Mesenteric fat pad (tissue), 1 donor: Measurements from ENCODE around the gene MYO18A. TPM values are rescaled to one million over a fixed set of nuclear protein-coding genes. Genes with fewer than 3 reads are reported as not detected.

Source experiments
- DNase-seq: peaks from one replicate; pipeline ENCODE4 v3.0.0-alpha.2; 2020; ENCODE audit warnings: low spot score
- total RNA-seq: library from RNA; stranded (reverse); fragmentation: NEBNext Ultra II Directional; extraction: Animal tissue kit (Norgen Biotek cat#: 25700); gene quantifications from one replicate; pipeline ENCODE4 v1.2.1, GENCODE V29; 2021
- donor health status: DM: yes; HTN: yes; CAD: no.

Gene MYO18A
- total RNA-seq, 1 donor from 2014 or later: 48.6 TPM

GRCh38 chr17:29127840-29128239 lies 52.4 kb downstream of the MYO18A start:
- DNase-seq: no peak

GRCh38 chr17:29126268-29126930 lies 53.8 kb downstream of the MYO18A start:
- no peak for DNase-seq

GRCh38 chr17:29125651-29126050 lies 54.5 kb downstream of the MYO18A start:
- DNase-seq: no peak

- DNase-seq: no peak
Measured at GRCh38 chr17:29124925-29125273, 55.3 kb downstream of the MYO18A start.

- DNase-seq: no peak
Measured at GRCh38 chr17:29124135-29124924, 55.9 kb downstream of the MYO18A start.

GRCh38 chr17:29123111-29123510 lies 57.1 kb downstream of the MYO18A start:
- DNase-seq: no peak

GRCh38 chr17:29121442-29121841 lies 58.8 kb downstream of the MYO18A start:
- no peak for DNase-seq

GRCh38 chr17:29120433-29120832 lies 59.8 kb downstream of the MYO18A start:
- DNase-seq: no peak

GRCh38 chr17:29119265-29119664 lies 60.9 kb downstream of the MYO18A start:
- DNase-seq: no peak

- peak; percentile 92 for DNase-seq
Measured at GRCh38 chr17:29116804-29117753, 63.1 kb downstream of the MYO18A start.

GRCh38 chr17:29115961-29116803 lies 64.0 kb downstream of the MYO18A start:
- DNase-seq: no peak

GRCh38 chr17:29115435-29115834 lies 64.8 kb downstream of the MYO18A start:
- DNase-seq: no peak

GRCh38 chr17:29114141-29114540 lies 66.1 kb downstream of the MYO18A start:
- DNase-seq: no peak

GRCh38 chr17:29113334-29113733 lies 66.9 kb downstream of the MYO18A start:
- no peak for DNase-seq

GRCh38 chr17:29112771-29113295 lies 67.4 kb downstream of the MYO18A start:
- no peak for DNase-seq

- no peak for DNase-seq
Measured at GRCh38 chr17:29111816-29112499, 68.2 kb downstream of the MYO18A start.

- no peak for DNase-seq
Measured at GRCh38 chr17:29110372-29110757, 69.8 kb downstream of the MYO18A start.

- DNase-seq: no peak
Measured at GRCh38 chr17:29109477-29110371, 70.5 kb downstream of the MYO18A start.
